Measurements from ENCODE around the gene KCNJ6.
"Not testable (repeated sequence)": the region's sequence is repeated elsewhere in the genome, so short reads cannot be mapped to it uniquely, and the experiment has no call there.

The KCNJ6 gene

DNA sequence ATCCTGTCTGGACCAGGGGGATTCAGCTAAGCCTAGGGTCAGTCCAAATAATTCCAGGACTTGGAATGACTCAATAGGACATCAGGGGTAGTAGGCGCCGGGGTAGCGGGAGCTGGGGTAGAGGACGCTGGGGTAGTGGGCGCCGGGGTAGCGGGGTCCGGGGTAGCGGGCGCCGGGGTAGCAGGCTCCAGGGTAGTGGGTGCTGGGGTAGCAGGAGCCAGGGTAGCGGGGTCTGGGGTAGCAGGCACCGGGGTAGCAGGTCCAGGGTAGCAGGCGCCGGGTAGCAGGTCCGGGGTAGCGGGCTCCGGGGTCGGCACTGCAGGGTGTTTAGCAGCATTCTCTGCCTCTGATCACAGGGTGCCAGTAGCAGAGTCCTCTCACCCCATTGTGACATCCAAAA is 248.9 kb downstream of the KCNJ6 start:
- H3K79me1 ChIP-seq (replicated peaks; ENCODE audit: low read length, poor library complexity, severe bottlenecking): no peaks in the 10 kb centered on the region
- no peak overlapping the region for H3K9ac ChIP-seq (ENCODE audit: low read length)
- no peak overlapping the region for H3K4me3 ChIP-seq (ENCODE audit: insufficient read depth in 1 of 2, low read depth in 1 of 2, low read length in 2 of 2)
- no peaks in the 10 kb centered on the region for H3K36me3 ChIP-seq (ENCODE audit: control insufficient read depth in 1 of 2, insufficient read depth in 2 of 2, low read depth in 1 of 2, low read length in 2 of 2)
- H2BK15ac ChIP-seq (ENCODE audit: low read depth, poor library complexity, severe bottlenecking): no peak overlapping the region
- WGBS: over 99% methylated on average over 11 of the region's 19 CpGs
- H3K4me1 ChIP-seq (ENCODE audit: control insufficient read depth, insufficient read depth, low read depth, low read length): peaks cover 21% of the 10 kb centered on the region
- H2AFZ ChIP-seq (ENCODE audit: low read depth, low read length): no peak overlapping the region
- peaks cover 0 to 18% of the 10 kb centered on the region in 2 experiments for H3K27me3 ChIP-seq (ENCODE audit: control insufficient read depth in 1 of 2, insufficient read depth in 1 of 2, low read length in 2 of 2)
- no peak overlapping the region for H3K14ac ChIP-seq (ENCODE audit: low read length in 2 of 2)
- no peak overlapping the region for H4K8ac ChIP-seq (ENCODE audit: low read length)
- H4K91ac ChIP-seq (ENCODE audit: low read length): no peak overlapping the region
- no peak overlapping the region for H2BK5ac ChIP-seq (ENCODE audit: low read depth, low read length, poor library complexity, severe bottlenecking)
- no peak for DNase-seq
- H3K9me3 ChIP-seq (ENCODE audit: control insufficient read depth, low read length): no peaks in the 10 kb centered on the region
- H3K23ac ChIP-seq (ENCODE audit: low read length in 2 of 2): no peak overlapping the region
- H2BK120ac ChIP-seq (ENCODE audit: low read depth, low read length): no peak overlapping the region
- peak overlapping the region in 1 of 2 experiments; percentile 11 for H3K18ac ChIP-seq (ENCODE audit: low read depth in 1 of 2, low read length in 2 of 2)
- no peak overlapping the region for H3K27ac ChIP-seq (ENCODE audit: low read length, poor library complexity, severe bottlenecking)
- H2BK12ac ChIP-seq (ENCODE audit: low read length in 2 of 2): no peak overlapping the region
- H2AK5ac ChIP-seq (ENCODE audit: low read length, severe bottlenecking): peak overlapping the region; percentile 95
- H3K4ac ChIP-seq (ENCODE audit: low read depth in 1 of 2, low read length in 2 of 2): no peak overlapping the region
- no peak overlapping the region for H3K4me2 ChIP-seq (ENCODE audit: low read length, poor library complexity, severe bottlenecking)

DNA sequence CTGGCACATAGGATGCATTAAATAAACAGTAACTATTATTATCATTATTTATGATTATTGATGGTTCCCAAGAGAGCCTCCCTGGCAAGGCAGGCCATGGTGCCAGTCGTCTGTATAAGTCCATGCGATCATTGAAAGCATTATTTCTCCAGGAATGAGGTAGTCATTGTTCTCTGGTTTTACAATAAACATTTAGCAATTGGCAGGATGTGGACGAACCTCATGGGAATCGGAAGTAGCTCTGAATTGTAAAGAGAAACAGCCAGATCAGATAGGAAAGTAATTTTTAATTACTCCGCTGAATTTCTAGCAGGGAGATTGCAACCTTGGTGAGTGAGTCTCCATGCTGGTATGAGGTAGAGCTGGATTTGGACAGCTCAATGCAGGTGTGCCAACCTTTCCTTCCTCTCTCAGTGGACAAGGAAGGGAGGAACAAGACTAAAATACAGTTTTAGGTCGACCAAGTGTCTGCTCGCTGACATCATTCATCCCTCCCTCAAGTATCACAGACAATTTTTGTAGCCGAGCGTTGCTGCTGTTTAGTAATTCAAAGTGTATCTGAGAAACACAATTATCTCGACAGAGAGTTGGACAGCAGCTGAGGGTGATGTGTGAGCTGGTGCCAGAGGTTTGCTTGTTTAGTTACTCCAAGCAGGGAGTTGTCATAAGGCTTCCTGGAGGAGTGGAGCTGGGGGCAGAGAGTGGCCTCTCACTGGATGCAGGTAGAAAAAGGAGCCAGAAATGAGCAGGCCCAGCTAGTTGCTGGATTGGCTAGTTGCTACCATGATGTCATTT is 250.8 kb downstream of the KCNJ6 start:
- 85% methylated on average over 8 of the region's 10 CpGs for WGBS
- no peak overlapping the region for H3K4ac ChIP-seq (ENCODE audit: low read depth in 1 of 2, low read length in 2 of 2)
- H3K9ac ChIP-seq (ENCODE audit: low read length): peak overlapping the region; percentile 53
- no peak overlapping the region for H3K4me2 ChIP-seq (ENCODE audit: low read length, poor library complexity, severe bottlenecking)
- peaks cover 13% of the 10 kb centered on the region for H3K4me1 ChIP-seq (ENCODE audit: control insufficient read depth, insufficient read depth, low read depth, low read length)
- H2BK120ac ChIP-seq (ENCODE audit: low read depth, low read length): no peak overlapping the region
- H3K9me3 ChIP-seq (ENCODE audit: control insufficient read depth, low read length): no peaks in the 10 kb centered on the region
- H3K14ac ChIP-seq (ENCODE audit: low read length in 2 of 2): no peak overlapping the region
- H3K36me3 ChIP-seq (ENCODE audit: control insufficient read depth in 1 of 2, insufficient read depth in 2 of 2, low read depth in 1 of 2, low read length in 2 of 2): no peaks in the 10 kb centered on the region
- peak overlapping the region in 1 of 2 experiments; percentile 58 for H3K4me3 ChIP-seq (ENCODE audit: insufficient read depth in 1 of 2, low read depth in 1 of 2, low read length in 2 of 2)
- no peak for DNase-seq
- H3K18ac ChIP-seq (ENCODE audit: low read depth in 1 of 2, low read length in 2 of 2): no peak overlapping the region
- H4K91ac ChIP-seq (ENCODE audit: low read length): no peak overlapping the region
- H3K23ac ChIP-seq (ENCODE audit: low read length in 2 of 2): no peak overlapping the region
- no peak overlapping the region for H2BK15ac ChIP-seq (ENCODE audit: low read depth, poor library complexity, severe bottlenecking)
- no peaks in the 10 kb centered on the region for H3K79me1 ChIP-seq (replicated peaks; ENCODE audit: low read length, poor library complexity, severe bottlenecking)
- H3K27me3 ChIP-seq (ENCODE audit: control insufficient read depth in 1 of 2, insufficient read depth in 1 of 2, low read length in 2 of 2): peaks cover 0 to 18% of the 10 kb centered on the region in 2 experiments
- H2AK5ac ChIP-seq (ENCODE audit: low read length, severe bottlenecking): no peak overlapping the region
- no peak overlapping the region for H2BK5ac ChIP-seq (ENCODE audit: low read depth, low read length, poor library complexity, severe bottlenecking)
- no peak overlapping the region for H2BK12ac ChIP-seq (ENCODE audit: low read length in 2 of 2)
- no peak overlapping the region for H3K27ac ChIP-seq (ENCODE audit: low read length, poor library complexity, severe bottlenecking)
- no peak overlapping the region for H4K8ac ChIP-seq (ENCODE audit: low read length)
- no peak overlapping the region for H2AFZ ChIP-seq (ENCODE audit: low read depth, low read length)

DNA sequence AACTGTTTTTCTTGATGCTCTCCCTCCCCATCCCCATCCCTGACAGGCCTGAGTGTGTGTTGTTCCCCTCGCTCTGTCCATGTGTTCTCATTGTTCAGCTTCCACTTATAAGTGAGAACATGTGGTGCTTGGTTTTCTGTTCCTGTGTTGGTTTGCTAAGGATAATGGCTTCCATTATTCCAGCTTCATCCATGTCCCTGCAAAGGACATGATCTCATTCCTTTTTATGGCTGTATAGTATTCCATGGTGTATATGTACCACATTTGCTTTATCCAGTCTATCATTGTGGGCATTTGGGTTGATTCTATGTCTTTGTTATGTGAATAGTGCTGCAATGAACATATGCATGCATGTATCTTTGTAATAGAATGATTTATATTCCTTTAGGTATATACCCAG is 254.0 kb downstream of the KCNJ6 start:
- H2AK5ac ChIP-seq (ENCODE audit: low read length, severe bottlenecking); H3K79me1 ChIP-seq (replicated peaks; ENCODE audit: low read length, poor library complexity, severe bottlenecking); H3K4ac ChIP-seq (ENCODE audit: low read depth in 1 of 2, low read length in 2 of 2); H3K4me3 ChIP-seq (ENCODE audit: insufficient read depth in 1 of 2, low read depth in 1 of 2, low read length in 2 of 2); H4K8ac ChIP-seq (ENCODE audit: low read length); H4K91ac ChIP-seq (ENCODE audit: low read length); H3K27ac ChIP-seq (ENCODE audit: low read length, poor library complexity, severe bottlenecking); H2BK12ac ChIP-seq (ENCODE audit: low read length in 2 of 2); H2BK15ac ChIP-seq (ENCODE audit: low read depth, poor library complexity, severe bottlenecking); H3K36me3 ChIP-seq (ENCODE audit: control insufficient read depth in 1 of 2, insufficient read depth in 2 of 2, low read depth in 1 of 2, low read length in 2 of 2); H3K23ac ChIP-seq (ENCODE audit: low read length in 2 of 2); H3K9me3 ChIP-seq (ENCODE audit: control insufficient read depth, low read length); H2BK120ac ChIP-seq (ENCODE audit: low read depth, low read length); H3K14ac ChIP-seq (ENCODE audit: low read length in 2 of 2); H2BK5ac ChIP-seq (ENCODE audit: low read depth, low read length, poor library complexity, severe bottlenecking); DNase-seq; H3K9ac ChIP-seq (ENCODE audit: low read length); H3K18ac ChIP-seq (ENCODE audit: low read depth in 1 of 2, low read length in 2 of 2); H3K4me2 ChIP-seq (ENCODE audit: low read length, poor library complexity, severe bottlenecking); H2AFZ ChIP-seq (ENCODE audit: low read depth, low read length): not testable (repeated sequence)
- whole genome bisulfite sequencing: no CpG with 5 or more reads among the region's 1 CpG
- H3K4me1 ChIP-seq (ENCODE audit: control insufficient read depth, insufficient read depth, low read depth, low read length): peaks cover 17% of the 10 kb centered on the region
- H3K27me3 ChIP-seq (ENCODE audit: control insufficient read depth in 1 of 2, insufficient read depth in 1 of 2, low read length in 2 of 2): peaks cover 0 to 27% of the 10 kb centered on the region in 2 experiments

DNA sequence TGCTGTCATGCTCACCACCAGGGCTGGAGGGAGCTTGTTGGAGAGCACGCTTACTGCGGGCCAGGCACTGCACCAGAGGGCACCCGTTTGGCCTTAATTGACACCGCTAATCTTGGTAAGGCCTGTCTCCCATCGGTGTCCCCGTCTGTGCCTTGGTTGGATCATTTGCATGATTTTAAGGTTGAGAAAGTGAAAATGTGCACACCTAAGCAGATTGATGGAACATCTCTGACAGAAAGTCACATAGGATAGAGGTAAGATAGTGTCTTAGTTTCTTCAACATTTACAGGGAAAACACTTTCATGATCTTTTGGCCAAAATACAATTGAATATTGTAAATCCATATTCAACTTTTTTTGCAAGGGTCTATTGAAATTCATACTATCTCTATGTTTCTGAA is 255.5 kb downstream of the KCNJ6 start:
- no peak for DNase-seq
- no peak overlapping the region for H4K91ac ChIP-seq (ENCODE audit: low read length)
- H3K14ac ChIP-seq (ENCODE audit: low read length in 2 of 2): no peak overlapping the region
- no peaks in the 10 kb centered on the region for H3K79me1 ChIP-seq (replicated peaks; ENCODE audit: low read length, poor library complexity, severe bottlenecking)
- no peak overlapping the region for H2BK15ac ChIP-seq (ENCODE audit: low read depth, poor library complexity, severe bottlenecking)
- no peak overlapping the region for H2AFZ ChIP-seq (ENCODE audit: low read depth, low read length)
- no peak overlapping the region for H3K9ac ChIP-seq (ENCODE audit: low read length)
- peaks cover 0 to 9% of the 10 kb centered on the region in 2 experiments for H3K36me3 ChIP-seq (ENCODE audit: control insufficient read depth in 1 of 2, insufficient read depth in 2 of 2, low read depth in 1 of 2, low read length in 2 of 2)
- no peak overlapping the region for H3K23ac ChIP-seq (ENCODE audit: low read length in 2 of 2)
- no peak overlapping the region for H3K4me2 ChIP-seq (ENCODE audit: low read length, poor library complexity, severe bottlenecking)
- no peak overlapping the region for H3K18ac ChIP-seq (ENCODE audit: low read depth in 1 of 2, low read length in 2 of 2)
- H2BK12ac ChIP-seq (ENCODE audit: low read length in 2 of 2): no peak overlapping the region
- H4K8ac ChIP-seq (ENCODE audit: low read length): no peak overlapping the region
- H2BK120ac ChIP-seq (ENCODE audit: low read depth, low read length): no peak overlapping the region
- no peaks in the 10 kb centered on the region for H3K9me3 ChIP-seq (ENCODE audit: control insufficient read depth, low read length)
- H3K27ac ChIP-seq (ENCODE audit: low read length, poor library complexity, severe bottlenecking): no peak overlapping the region
- H3K4ac ChIP-seq (ENCODE audit: low read depth in 1 of 2, low read length in 2 of 2): no peak overlapping the region
- H2BK5ac ChIP-seq (ENCODE audit: low read depth, low read length, poor library complexity, severe bottlenecking): no peak overlapping the region
- no peak overlapping the region for H2AK5ac ChIP-seq (ENCODE audit: low read length, severe bottlenecking)
- H3K4me3 ChIP-seq (ENCODE audit: insufficient read depth in 1 of 2, low read depth in 1 of 2, low read length in 2 of 2): no peak overlapping the region
- peaks cover 0 to 42% of the 10 kb centered on the region in 2 experiments for H3K27me3 ChIP-seq (ENCODE audit: control insufficient read depth in 1 of 2, insufficient read depth in 1 of 2, low read length in 2 of 2)
- peaks cover 11% of the 10 kb centered on the region for H3K4me1 ChIP-seq (ENCODE audit: control insufficient read depth, insufficient read depth, low read depth, low read length)
- 91% methylated on average over 6 of the region's 6 CpGs for WGBS

All from mesenchymal stem cell (in vitro differentiated cells and primary cell).